Measurements from ENCODE around the gene CAPS2. TPM values are rescaled to one million over a fixed set of nuclear protein-coding genes. Genes with fewer than 3 reads are reported as not detected.

CAPS2 gene
- total and polyA plus RNA-seq, 7 donors, result 0.73 to 20.3 (median 8.4) TPM

- intact Hi-C loops (cut with DNase I), result loop anchor here in 1 of 2 donors (2.0 to 5.0 kb wide), 2 partner anchors 54 to 173 kb away; no protein-coding TSS in a partner anchor
- ATAC-seq (peak; percentile 75 to 81 (median 78)), DNase-seq (peak; percentile 79 to 81)
- Histone ChIP-seq H3K4me3 (peak within 1 kb of the TSS; percentile 51), H3K36me3 (ENCODE audit: insufficient read depth in 1 of 2, low read depth in 1 of 2) (no peaks in the 10 kb centered on the region), H3K4me1 (peaks cover 3% of the 10 kb centered on the region), H3K27ac (no peak within 1 kb of the TSS), H3K9me3 (no peaks in the 10 kb centered on the region), H3K27me3 (ENCODE audit: insufficient read depth in 3 of 3, low read length in 2 of 3) (no peaks in the 10 kb centered on the region)
- WGBS, 3 donors, result 7 to 15% (median 8%) methylated on average over 23 of the region's 23 CpGs
- TF ChIP-seq CTCF (IDR thresholded peaks at IDR 0.05), result peak; percentile 91
Observed at GRCh38 chr12:75334384-75335030, 4.4 kb upstream of the CAPS2 start, which contains the start of gene GLIPR1L1. Gene GLIPR1L1, plus strand, starts transcription at chr12:75334670. Its CDS starts 59 bp downstream, at chr12:75334729.

GRCh38 chr12:75327642-75328041, 2.5 kb downstream of the CAPS2 start:
- Histone ChIP-seq H3K4me1 (peaks cover 7% of the 10 kb centered on the region), H3K4me3 (no peak overlapping the region), H3K36me3 (ENCODE audit: insufficient read depth in 1 of 2, low read depth in 1 of 2) (no peaks in the 10 kb centered on the region), H3K27me3 (ENCODE audit: insufficient read depth in 3 of 3, low read length in 2 of 3) (no peaks in the 10 kb centered on the region), H3K9me3 (no peaks in the 10 kb centered on the region), H3K27ac (no peak overlapping the region)
- ATAC-seq (no peak), DNase-seq (no peak)
- no peak for TF ChIP-seq CTCF (IDR thresholded peaks at IDR 0.05)
- 95 to 97% (median 96%) methylated on average over 1 of the region's 1 CpG for WGBS, 3 donors
- intact Hi-C loops (cut with DNase I), result no loop called here

GRCh38 chr12:75323663-75324062, 6.5 kb downstream of the CAPS2 start:
- Histone ChIP-seq H3K4me3 (no peak overlapping the region), H3K9me3 (no peaks in the 10 kb centered on the region), H3K27me3 (ENCODE audit: insufficient read depth in 3 of 3, low read length in 2 of 3) (no peaks in the 10 kb centered on the region), H3K36me3 (ENCODE audit: insufficient read depth in 1 of 2, low read depth in 1 of 2) (no peaks in the 10 kb centered on the region), H3K27ac (no peak overlapping the region), H3K4me1 (no peaks in the 10 kb centered on the region)
- 65 to 80% (median 76%) methylated on average over 3 of the region's 3 CpGs for WGBS, 3 donors
- no peak for DNase-seq
- intact Hi-C loops (cut with DNase I), result no loop called here
- ATAC-seq, result no peak
- no peak for TF ChIP-seq CTCF (IDR thresholded peaks at IDR 0.05)

GRCh38 chr12:75322464-75322863, 7.7 kb downstream of the CAPS2 start:
- H3K4me1 ChIP-seq, result no peaks in the 10 kb centered on the region
- no peaks in the 10 kb centered on the region for H3K9me3 ChIP-seq
- 0% methylated on average over 1 of the region's 1 CpG for WGBS, 3 donors
- ATAC-seq, result no peak
- no peak overlapping the region for H3K27ac ChIP-seq
- no peak for DNase-seq
- intact Hi-C loops (cut with DNase I), result no loop called here
- H3K27me3 ChIP-seq (ENCODE audit: insufficient read depth in 3 of 3, low read length in 2 of 3), result no peaks in the 10 kb centered on the region
- H3K4me3 ChIP-seq, result no peak overlapping the region
- H3K36me3 ChIP-seq (ENCODE audit: insufficient read depth in 1 of 2, low read depth in 1 of 2), result no peaks in the 10 kb centered on the region
- TF ChIP-seq CTCF (IDR thresholded peaks at IDR 0.05), result no peak

GRCh38 chr12:75317784-75318183, 12.3 kb downstream of the CAPS2 start:
- 90 to 98% (median 93%) methylated on average over 3 of the region's 3 CpGs for WGBS, 3 donors
- no peak overlapping the region for H3K4me3 ChIP-seq

More at GRCh38 chr12:75317784-75318183, 12.3 kb downstream of the CAPS2 start:
- intact Hi-C loops (cut with DNase I), result no loop called here
- H3K36me3 ChIP-seq (ENCODE audit: insufficient read depth in 1 of 2, low read depth in 1 of 2), result no peaks in the 10 kb centered on the region
- DNase-seq (no peak), ATAC-seq (no peak)
- H3K27me3 ChIP-seq (ENCODE audit: insufficient read depth in 3 of 3, low read length in 2 of 3), result no peaks in the 10 kb centered on the region
- no peak overlapping the region for H3K27ac ChIP-seq
- H3K9me3 ChIP-seq, result no peaks in the 10 kb centered on the region
- no peaks in the 10 kb centered on the region for H3K4me1 ChIP-seq
- no peak for TF ChIP-seq CTCF (IDR thresholded peaks at IDR 0.05)
